Common myeloid progenitor, CD34-positive (primary cell): ENCODE results near the gene BCL6.

Experiments
- CTCF ChIA-PET: fragments of 350-600 bp; sonication (Branson Sonifier 250); formaldehyde crosslinking; loops from one replicate; lab custom pipeline; 2021; ENCODE audit warnings: antibody characterized with exemption; lab: Charles Lee
- POLR2A ChIA-PET: fragments of 350-600 bp; sonication (Branson Sonifier 250); formaldehyde crosslinking; loops from one replicate; lab custom pipeline; 2021; ENCODE audit warnings: antibody characterized with exemption; lab: Charles Lee
- DNase-seq, 3 donors: peaks; one replicate each; pipeline versions ENCODE4 v3.0.0 to v3.0.0-alpha.2; 2013
- H3K27ac ChIP-seq, 2 experiments: 1 replicate in 1 of 2; 2 replicates in 1 of 2; pipeline ENCODE4 v1.7.0; 2013; ENCODE audit warnings: inconsistent platforms in 2 of 2, low read length in 2 of 2, mild to moderate bottlenecking in 2 of 2, low read depth in 1 of 2, moderate library complexity in 1 of 2; ENCODE audit not compliant: severe bottlenecking in 2 of 2, insufficient read depth in 1 of 2, poor library complexity in 1 of 2
- H3K27me3 ChIP-seq, 5 experiments: replicated peaks in 2 of 5; 1 replicate in 3 of 5; 2 replicates in 2 of 5; pipeline versions ENCODE4 v1.6.1 to v1.7.0; 2013; ENCODE audit warnings: low read length in 4 of 5, mild to moderate bottlenecking in 2 of 5, moderate library complexity in 2 of 5, inconsistent platforms in 1 of 5; ENCODE audit not compliant: insufficient read depth in 5 of 5, control insufficient read depth in 4 of 5
- H3K36me3 ChIP-seq, 4 experiments: 1 replicate in 2 of 4; 2 replicates in 2 of 4; pipeline versions ENCODE4 v1.6.1 to v1.7.0; 2013; ENCODE audit warnings: low read length in 3 of 4, control low read depth in 1 of 4, mild to moderate bottlenecking in 1 of 4; ENCODE audit not compliant: control insufficient read depth in 4 of 4, insufficient read depth in 4 of 4
- H3K4me1 ChIP-seq, 4 experiments: 1 replicate in 3 of 4; 2 replicates in 1 of 4; pipeline versions ENCODE4 v1.6.1 to v1.7.1; 2013; ENCODE audit warnings: low read length in 3 of 4, mild to moderate bottlenecking in 3 of 4, control low read depth in 1 of 4, inconsistent platforms in 1 of 4, moderate library complexity in 1 of 4; ENCODE audit not compliant: control insufficient read depth in 4 of 4, insufficient read depth in 4 of 4; ENCODE audit errors: control extremely low read depth in 1 of 4
- H3K4me3 ChIP-seq, 7 experiments: 1 replicate in 4 of 7; 2 replicates in 3 of 7; pipeline versions ENCODE4 v1.5.1 to v1.7.0; 2013; ENCODE audit warnings: mild to moderate bottlenecking in 7 of 7, low read length in 6 of 7, moderate library complexity in 6 of 7, inconsistent platforms in 2 of 7, low read depth in 2 of 7, control low read depth in 1 of 7; ENCODE audit not compliant: insufficient read depth in 4 of 7, control insufficient read depth in 1 of 7; ENCODE audit errors: extremely low read depth in 1 of 7
- H3K9me3 ChIP-seq, 5 experiments: 1 replicate in 4 of 5; 2 replicates in 1 of 5; pipeline versions ENCODE4 v1.6.1 to v1.7.1; 2013; ENCODE audit warnings: low read length in 4 of 5, mild to moderate bottlenecking in 2 of 5, inconsistent platforms in 1 of 5, low read depth in 1 of 5, moderate library complexity in 1 of 5; ENCODE audit not compliant: control insufficient read depth in 4 of 5, insufficient read depth in 2 of 5; ENCODE audit errors: control extremely low read depth in 1 of 5
- WGBS: methylation state at CpG from one replicate; pipeline ENCODE4 v1.1.5; 2013; ENCODE audit not compliant: insufficient coverage; 5-methylcytosine and 5-hydroxymethylcytosine counted together

BCL6 gene

GRCh38 chr3:187735837-187736236, 9.4 kb downstream of the BCL6 start:
- DNase-seq, result no peak
- POLR2A ChIA-PET, result no interaction called here
- Histone ChIP-seq H3K4me1 (peaks cover 5 to 47% (median 42%) of the 10 kb centered on the region in 4 experiments), H3K27ac (no peak overlapping the region), H3K9me3 (no peaks in the 10 kb centered on the region), H3K27me3 (peaks cover 0 to 6% (median 1%) of the 10 kb centered on the region in 5 experiments), H3K36me3 (peaks cover 0 to 10% (median under 1%) of the 10 kb centered on the region in 4 experiments), H3K4me3 (no peak overlapping the region)
- CTCF ChIA-PET, result interaction anchor here (1.9 to 9.8 kb wide), 2 partner anchors 17 to 1221 kb away, joined by 6 to 332 read pairs; no protein-coding TSS in a partner anchor
- 94% methylated on average over 3 of the region's 3 CpGs for WGBS

GRCh38 chr3:187735383-187735782, 9.9 kb downstream of the BCL6 start:
- WGBS, result 100% methylated on average over 2 of the region's 3 CpGs
- Histone ChIP-seq H3K4me1 (peaks cover 2 to 46% (median 38%) of the 10 kb centered on the region in 4 experiments), H3K4me3 (no peak overlapping the region)

GRCh38 chr3:187734841-187735240, 10.4 kb downstream of the BCL6 start:
- POLR2A ChIA-PET, result no interaction called here
- Histone ChIP-seq H3K27me3 (peaks cover 0 to 6% (median 1%) of the 10 kb centered on the region in 5 experiments), H3K9me3 (no peaks in the 10 kb centered on the region), H3K4me3 (no peak overlapping the region), H3K4me1 (peaks cover 0 to 42% (median 32%) of the 10 kb centered on the region in 4 experiments), H3K27ac (no peak overlapping the region), H3K36me3 (peaks cover 0 to 10% (median 2%) of the 10 kb centered on the region in 4 experiments)
- CTCF ChIA-PET, result interaction anchor here (0.9 to 9.8 kb wide), 5 partner anchors 16 to 1416 kb away, joined by 3 to 332 read pairs (median 5); no protein-coding TSS in a partner anchor
- WGBS, result no CpG with 5 or more reads among the region's 3 CpGs
- DNase-seq, result peak in 1 of 3 donors; percentile 24

More at GRCh38 chr3:187735383-187735782, 9.9 kb downstream of the BCL6 start:
- Histone ChIP-seq H3K36me3 (peaks cover 0 to 10% (median 2%) of the 10 kb centered on the region in 4 experiments), H3K27me3 (peaks cover 0 to 6% (median 1%) of the 10 kb centered on the region in 5 experiments), H3K9me3 (no peaks in the 10 kb centered on the region), H3K27ac (no peak overlapping the region)
- POLR2A ChIA-PET, result no interaction called here
- CTCF ChIA-PET, result interaction anchor here (1.0 to 9.8 kb wide), 3 partner anchors 16 to 1222 kb away, joined by 3 to 332 read pairs (median 6); no protein-coding TSS in a partner anchor
- DNase-seq, result no peak

GRCh38 chr3:187733371-187733770, 11.9 kb downstream of the BCL6 start:
- H3K27ac ChIP-seq, result no peak overlapping the region
- H3K27me3 ChIP-seq, result peaks cover 0 to 6% (median 1%) of the 10 kb centered on the region in 5 experiments
- no peaks in the 10 kb centered on the region for H3K9me3 ChIP-seq
- no peak for DNase-seq
- H3K36me3 ChIP-seq, result peaks cover 0 to 22% (median 3%) of the 10 kb centered on the region in 4 experiments
- CTCF ChIA-PET, result interaction anchor here (1.6 to 9.8 kb wide), 2 partner anchors 18 to 1224 kb away, joined by 5 to 332 read pairs; no protein-coding TSS in a partner anchor
- no peak overlapping the region for H3K4me3 ChIP-seq
- POLR2A ChIA-PET, result no interaction called here
- WGBS, result 98% methylated on average over 11 of the region's 11 CpGs
- peaks cover 0 to 28% (median 20%) of the 10 kb centered on the region in 4 experiments for H3K4me1 ChIP-seq

GRCh38 chr3:187729598-187729997, 15.7 kb downstream of the BCL6 start:
- no peak overlapping the region for H3K27ac ChIP-seq
- peaks cover 0 to 4% (median 0%) of the 10 kb centered on the region in 4 experiments for H3K4me1 ChIP-seq
- CTCF ChIA-PET, result interaction anchor here (0.9 to 2.6 kb wide), 5 partner anchors 9 to 1415 kb away, joined by 3 to 6 read pairs (median 4); no protein-coding TSS in a partner anchor
- 97% methylated on average over 10 of the region's 12 CpGs for WGBS
- H3K9me3 ChIP-seq, result no peaks in the 10 kb centered on the region
- H3K27me3 ChIP-seq, result no peaks in the 10 kb centered on the region
- POLR2A ChIA-PET, result interaction anchor here (0.6 kb wide), 1 partner anchor 1134 kb away, joined by 4 read pairs; no protein-coding TSS in a partner anchor
- H3K36me3 ChIP-seq, result peaks cover 3 to 56% (median 5%) of the 10 kb centered on the region in 4 experiments
- DNase-seq, result no peak
- no peak overlapping the region for H3K4me3 ChIP-seq

- Histone ChIP-seq H3K9me3 (no peaks in the 10 kb centered on the region), H3K36me3 (peaks cover 3 to 59% (median 8%) of the 10 kb centered on the region in 4 experiments), H3K27ac (no peak overlapping the region), H3K4me3 (no peak overlapping the region), H3K4me1 (peaks cover 0 to 4% (median 0%) of the 10 kb centered on the region in 4 experiments), H3K27me3 (no peaks in the 10 kb centered on the region)
- WGBS, result 98% methylated on average over 12 of the region's 13 CpGs
- POLR2A ChIA-PET, result no interaction called here
- CTCF ChIA-PET, result interaction anchor here (1.0 kb wide), 1 partner anchor 10 kb away, joined by 3 read pairs; no protein-coding TSS in a partner anchor
- no peak for DNase-seq
Observed at GRCh38 chr3:187728940-187729583, 16.2 kb downstream of the BCL6 start.
